Adipocyte (in vitro differentiated cells): ENCODE measurements around the gene MTMR3.

Experiments
- DNase-seq: peaks from one replicate; pipeline ENCODE4 v3.0.0-alpha.2; 2015; ENCODE audit warnings: low read depth
- H3K27me3 ChIP-seq: replicated peaks from 2 replicates; pipeline ENCODE4 v1.7.0; 2013; ENCODE audit warnings: mild to moderate bottlenecking, low read length, moderate library complexity; ENCODE audit not compliant: control insufficient read depth, insufficient read depth
- H3K36me3 ChIP-seq: 2 replicates; pipeline ENCODE4 v1.7.0; 2013; ENCODE audit warnings: low read length, mild to moderate bottlenecking, moderate library complexity; ENCODE audit not compliant: control insufficient read depth, insufficient read depth, severe bottlenecking
- H3K4me1 ChIP-seq: 2 replicates; pipeline ENCODE4 v1.7.0; 2013; ENCODE audit warnings: mild to moderate bottlenecking, low read length, moderate library complexity; ENCODE audit not compliant: control insufficient read depth, insufficient read depth
- H3K4me3 ChIP-seq: 2 replicates; pipeline ENCODE4 v1.7.0; 2013; ENCODE audit warnings: mild to moderate bottlenecking, low read length, moderate library complexity
- H3K9ac ChIP-seq: 2 replicates; pipeline ENCODE4 v1.7.0; 2013; ENCODE audit warnings: mild to moderate bottlenecking, low read length, moderate library complexity
- H3K9me3 ChIP-seq: 2 replicates; pipeline ENCODE4 v1.7.0; 2013; ENCODE audit warnings: mild to moderate bottlenecking, low read length, moderate library complexity; ENCODE audit not compliant: control insufficient read depth

The MTMR3 gene

DNA sequence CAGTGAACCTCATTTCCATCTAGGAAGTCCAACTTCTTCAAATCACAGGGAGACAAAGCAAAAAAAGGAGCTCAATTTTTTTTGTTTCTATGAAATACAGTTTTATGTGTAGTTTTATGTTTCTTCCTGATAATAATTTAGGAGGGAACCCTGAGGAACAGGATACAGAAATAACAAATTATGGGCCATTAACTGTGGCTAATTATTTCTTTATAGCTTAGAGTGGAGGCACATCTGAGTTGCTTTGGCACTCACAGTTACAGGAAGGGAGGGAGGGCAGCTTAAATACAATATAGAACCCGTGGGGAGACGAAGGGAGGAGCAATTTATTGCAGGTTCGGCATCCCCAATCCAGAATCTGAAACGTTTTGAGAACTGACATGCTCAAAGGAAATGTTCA is 160.2 kb downstream of the MTMR3 start:
- no peaks in the 10 kb centered on the region for H3K27me3 ChIP-seq
- H3K9ac ChIP-seq, result no peak overlapping the region
- no peak overlapping the region for H3K4me3 ChIP-seq
- no peak for DNase-seq
- no peaks in the 10 kb centered on the region for H3K9me3 ChIP-seq
- no peaks in the 10 kb centered on the region for H3K36me3 ChIP-seq
- H3K4me1 ChIP-seq, result peaks cover 25% of the 10 kb centered on the region

DNA sequence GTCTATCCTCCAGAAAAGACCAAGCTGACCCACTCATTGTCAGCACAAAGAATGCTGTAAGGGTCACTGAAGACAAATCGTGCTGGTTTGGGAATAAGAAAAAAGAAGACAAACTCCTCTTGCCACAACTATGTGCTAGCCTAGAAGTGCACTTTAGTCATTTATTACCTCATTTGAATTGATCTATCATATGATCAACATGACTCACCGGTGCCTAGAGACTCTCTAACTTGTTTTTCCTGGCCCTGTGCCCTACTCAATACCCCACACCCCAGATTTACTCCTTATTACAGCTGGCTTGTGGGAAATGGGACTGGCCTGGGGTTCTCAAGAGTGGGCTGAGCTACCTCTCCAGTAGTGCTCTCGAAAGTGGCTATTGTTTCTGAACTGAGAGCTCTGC is 161.4 kb downstream of the MTMR3 start:
- H3K9ac ChIP-seq, result no peak overlapping the region
- no peaks in the 10 kb centered on the region for H3K9me3 ChIP-seq
- DNase-seq, result peak; percentile 87
- peaks cover 19% of the 10 kb centered on the region for H3K4me1 ChIP-seq
- no peaks in the 10 kb centered on the region for H3K27me3 ChIP-seq
- no peaks in the 10 kb centered on the region for H3K36me3 ChIP-seq
- H3K4me3 ChIP-seq, result no peak overlapping the region

DNA sequence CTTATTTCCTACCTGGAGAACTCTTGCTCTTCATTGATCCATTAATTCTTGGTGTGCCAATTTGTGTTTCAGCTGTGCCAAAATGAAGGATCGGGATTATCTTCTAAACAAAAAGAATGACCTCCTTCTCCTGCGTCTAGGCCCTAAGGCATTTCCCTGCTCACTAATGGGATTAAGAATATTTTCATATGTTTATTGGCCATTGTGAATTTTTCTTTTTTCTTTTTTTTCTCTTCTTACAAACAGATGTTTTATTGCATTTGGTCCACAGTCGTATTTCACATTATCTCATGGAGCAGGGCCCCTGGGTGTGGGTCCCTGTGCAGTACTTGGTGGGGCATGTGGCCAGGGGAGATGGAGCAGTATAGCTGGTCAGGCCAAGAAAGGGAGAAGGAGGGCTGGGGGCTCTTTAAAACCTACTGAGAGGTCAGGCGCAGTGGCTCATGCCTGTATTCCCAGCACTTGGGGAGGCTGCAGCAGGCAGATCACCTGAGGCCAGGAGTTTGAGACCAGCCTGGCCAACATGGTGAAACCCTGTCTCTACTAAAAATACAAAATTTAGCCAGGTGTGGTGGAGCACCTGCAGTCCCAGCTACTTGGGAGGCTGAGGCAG is 162.0 kb downstream of the MTMR3 start:
- no peak for DNase-seq

DNA sequence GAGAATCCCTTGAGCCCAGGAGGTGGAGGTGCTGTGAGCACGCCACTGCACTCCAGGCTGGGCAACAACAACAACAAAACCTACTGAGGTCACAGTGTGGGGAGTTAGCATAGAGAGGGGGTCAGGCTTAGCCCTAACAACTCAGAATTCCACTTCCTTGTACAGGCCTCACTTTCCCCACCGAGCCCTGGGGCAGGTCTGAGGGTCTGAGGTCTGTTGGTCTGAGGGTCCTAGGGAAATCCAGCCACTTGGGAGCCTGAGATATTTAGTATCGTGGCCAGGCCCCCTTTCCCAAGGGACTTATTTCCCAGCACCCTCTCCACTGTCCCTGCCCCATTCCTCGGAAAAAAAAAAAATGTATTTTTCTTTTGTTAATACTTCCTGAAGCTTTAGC is 162.5 kb downstream of the MTMR3 start:
- no peaks in the 10 kb centered on the region for H3K27me3 ChIP-seq
- DNase-seq, result no peak
- peaks cover 19% of the 10 kb centered on the region for H3K4me1 ChIP-seq

More for the DNA sequence above, 162.0 kb downstream of the MTMR3 start:
- H3K4me1 ChIP-seq, result peaks cover 19% of the 10 kb centered on the region
- H3K4me3 ChIP-seq, result no peak overlapping the region
- no peaks in the 10 kb centered on the region for H3K27me3 ChIP-seq
- no peak overlapping the region for H3K9ac ChIP-seq
- H3K36me3 ChIP-seq, result no peaks in the 10 kb centered on the region
- H3K9me3 ChIP-seq, result no peaks in the 10 kb centered on the region

DNA sequence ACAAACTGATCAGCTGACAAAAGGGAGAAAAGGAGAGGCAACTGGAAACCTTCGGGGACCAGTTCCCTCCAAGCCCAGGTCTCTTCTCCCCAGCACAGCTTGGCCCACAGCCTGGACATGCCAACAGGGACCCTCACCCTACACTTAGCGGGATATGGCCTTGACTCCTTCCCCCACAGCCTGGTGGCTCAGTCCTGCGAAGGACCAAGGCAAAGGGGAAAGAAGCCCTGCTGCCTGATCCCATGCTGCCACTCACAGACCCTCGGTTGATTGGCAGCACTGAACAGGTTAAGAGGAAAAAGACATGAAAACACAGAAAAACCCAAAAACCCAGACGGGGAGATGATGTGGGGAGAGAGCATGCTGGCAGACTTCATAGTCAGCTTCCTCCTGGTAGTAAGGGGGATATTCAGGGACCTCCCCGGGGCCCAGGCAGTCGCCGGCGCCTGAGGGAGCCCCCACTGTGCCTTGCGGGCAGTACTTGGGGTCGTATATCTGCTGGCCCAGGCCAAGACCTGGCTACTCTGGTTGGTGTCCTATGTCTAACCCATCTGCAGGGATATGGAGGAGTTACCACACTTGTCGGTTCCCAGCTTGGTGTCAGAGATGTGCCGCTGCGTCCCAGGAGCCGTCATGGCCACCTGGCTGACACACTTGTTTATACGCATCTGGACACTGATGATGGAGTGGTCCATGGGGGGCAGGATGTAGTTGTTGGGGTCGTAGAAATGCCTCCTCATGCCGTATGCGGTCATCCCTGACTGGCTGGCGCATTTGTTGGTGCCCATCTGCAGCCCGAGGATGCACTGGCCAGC is 163.1 kb downstream of the MTMR3 start:
- Histone ChIP-seq H3K9me3 (no peaks in the 10 kb centered on the region), H3K4me3 (no peak overlapping the region), H3K27me3 (no peaks in the 10 kb centered on the region), H3K4me1 (peaks cover 19% of the 10 kb centered on the region), H3K36me3 (no peaks in the 10 kb centered on the region), H3K9ac (no peak overlapping the region)
- no peak for DNase-seq

More for the DNA sequence above, 162.5 kb downstream of the MTMR3 start:
- Histone ChIP-seq H3K9ac (no peak overlapping the region), H3K4me3 (no peak overlapping the region), H3K9me3 (no peaks in the 10 kb centered on the region), H3K36me3 (no peaks in the 10 kb centered on the region)

DNA sequence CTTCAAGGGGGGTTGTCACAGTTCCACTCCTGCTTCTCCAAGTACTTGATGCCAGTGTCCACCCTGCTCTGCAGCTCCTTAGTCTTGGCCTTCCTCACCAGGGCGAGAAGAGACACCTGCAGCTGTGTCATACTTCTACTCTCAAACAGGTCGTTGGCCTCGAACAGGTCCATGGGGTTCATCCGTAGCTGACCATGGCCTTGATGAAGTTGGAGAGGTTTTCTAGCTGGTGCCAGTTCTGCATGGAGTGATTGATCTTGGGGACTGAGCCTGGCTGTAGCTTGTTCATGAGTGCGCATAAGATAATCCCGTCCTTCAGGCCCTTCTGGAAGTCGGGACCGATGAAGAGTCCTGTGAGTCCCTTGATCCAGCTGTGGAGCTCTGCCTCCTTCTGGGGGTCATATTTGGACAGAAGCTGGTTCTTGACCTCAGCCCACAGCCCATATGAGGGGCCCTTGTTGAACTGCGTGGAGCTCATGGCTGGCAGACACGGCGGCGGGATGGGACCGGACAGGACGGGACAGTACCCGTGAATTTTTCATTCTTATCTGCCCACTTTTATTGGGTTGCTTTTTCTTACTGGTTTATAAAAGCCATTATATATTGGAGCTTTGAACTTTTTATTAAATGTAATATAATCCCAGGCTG is 163.9 kb downstream of the MTMR3 start:
- no peak overlapping the region for H3K9ac ChIP-seq
- H3K4me1 ChIP-seq, result peaks cover 19% of the 10 kb centered on the region
- no peak for DNase-seq
- no peaks in the 10 kb centered on the region for H3K36me3 ChIP-seq
- H3K27me3 ChIP-seq, result no peaks in the 10 kb centered on the region
- no peak overlapping the region for H3K4me3 ChIP-seq
- H3K9me3 ChIP-seq, result no peaks in the 10 kb centered on the region

DNA sequence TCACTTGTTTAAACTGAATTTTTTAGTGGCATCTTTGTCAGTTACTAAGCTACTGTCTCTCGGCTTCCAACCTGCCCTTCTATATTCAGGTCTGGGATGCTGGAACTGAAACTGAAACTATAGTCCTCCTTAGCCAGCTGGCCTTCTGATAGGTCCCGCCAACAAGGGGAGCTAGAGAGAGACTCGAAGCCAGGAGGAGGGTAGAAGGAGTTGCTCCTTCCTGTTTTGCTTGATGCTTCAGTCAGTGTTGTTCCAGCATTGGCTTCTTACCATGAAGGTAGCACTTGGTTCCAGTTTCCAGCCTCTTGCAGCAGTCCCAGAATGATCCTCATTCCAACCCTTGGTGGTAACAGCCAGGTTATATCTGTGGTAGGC is 164.4 kb downstream of the MTMR3 start:
- no peaks in the 10 kb centered on the region for H3K36me3 ChIP-seq
- no peak for DNase-seq
- H3K9ac ChIP-seq, result no peak overlapping the region
- H3K27me3 ChIP-seq, result no peaks in the 10 kb centered on the region
- no peaks in the 10 kb centered on the region for H3K9me3 ChIP-seq
- H3K4me3 ChIP-seq, result no peak overlapping the region
- peaks cover 19% of the 10 kb centered on the region for H3K4me1 ChIP-seq

DNA sequence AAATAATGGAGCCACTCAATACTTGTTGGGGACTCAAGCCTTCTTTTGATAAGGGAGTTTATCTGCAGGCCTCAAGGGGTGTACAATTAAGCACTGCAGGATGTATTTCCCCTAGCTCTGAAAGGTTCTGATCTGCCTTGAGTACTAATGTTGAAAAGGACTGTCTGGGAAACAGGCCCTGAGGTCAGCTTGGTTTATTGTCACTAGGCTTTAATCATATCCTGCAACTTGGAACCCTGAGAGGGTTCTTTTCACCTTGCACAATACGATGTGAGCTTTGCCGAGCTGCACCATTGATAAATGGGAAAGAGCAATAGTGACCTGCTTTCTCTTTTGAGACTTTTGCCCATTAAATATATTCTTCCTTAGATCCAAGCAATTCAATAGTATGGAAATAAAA is 165.7 kb downstream of the MTMR3 start:
- Histone ChIP-seq H3K9ac (no peak overlapping the region), H3K4me1 (peaks cover 15% of the 10 kb centered on the region), H3K4me3 (no peak overlapping the region), H3K9me3 (no peaks in the 10 kb centered on the region), H3K27me3 (no peaks in the 10 kb centered on the region), H3K36me3 (no peaks in the 10 kb centered on the region)
- DNase-seq, result no peak

DNA sequence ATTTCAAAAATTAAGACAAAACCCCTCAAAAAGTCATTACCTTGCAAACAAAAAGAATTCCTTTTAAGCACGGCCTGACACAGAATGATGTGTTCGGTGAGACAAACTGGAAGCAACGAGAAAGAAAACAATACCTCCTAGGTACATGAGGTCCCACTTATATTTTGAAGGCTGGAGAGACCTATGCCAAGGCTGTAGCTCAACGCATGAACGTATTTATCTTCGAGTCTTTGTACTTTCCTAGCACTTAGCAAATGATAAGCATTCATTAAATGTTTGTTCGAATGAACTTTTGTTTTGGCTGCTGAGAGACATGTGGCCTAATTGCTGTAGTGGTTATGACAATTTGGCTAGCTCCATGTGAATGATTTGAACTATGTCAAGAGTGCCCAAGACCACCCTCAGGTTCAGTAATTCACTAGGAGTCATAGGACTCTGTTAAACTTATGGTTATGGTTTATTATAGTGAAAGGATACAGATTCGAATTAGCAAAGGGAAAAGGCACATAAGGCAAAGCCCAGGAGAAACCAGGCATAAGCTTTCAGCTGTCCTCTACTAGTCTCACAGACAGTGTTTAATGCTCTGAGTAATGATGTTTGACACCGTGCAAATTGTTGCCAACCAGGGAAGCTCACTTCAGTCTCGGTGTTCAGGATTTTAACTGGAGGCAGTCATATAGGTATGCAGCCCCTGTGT is 171.2 kb downstream of the MTMR3 start:
- Histone ChIP-seq H3K4me1 (peaks cover 27% of the 10 kb centered on the region), H3K36me3 (no peaks in the 10 kb centered on the region), H3K9me3 (no peaks in the 10 kb centered on the region), H3K4me3 (no peak overlapping the region), H3K27me3 (no peaks in the 10 kb centered on the region), H3K9ac (no peak overlapping the region)
- DNase-seq, result no peak

DNA sequence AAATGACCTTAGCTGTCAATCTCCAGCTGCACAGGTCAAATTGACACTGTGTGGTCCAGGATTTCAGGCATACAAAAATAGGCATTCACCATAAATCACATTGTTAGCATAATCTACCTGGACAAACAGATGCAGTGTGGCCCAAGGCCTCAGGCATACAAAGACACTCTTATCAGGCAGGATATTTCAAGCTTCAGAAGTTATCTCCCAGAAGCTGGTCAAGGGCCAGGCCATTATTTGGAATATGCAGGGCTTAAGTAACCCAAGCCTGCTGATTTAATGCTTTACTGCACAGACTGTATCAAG is 171.7 kb downstream of the MTMR3 start:
- Histone ChIP-seq H3K4me3 (no peak overlapping the region), H3K9ac (no peak overlapping the region), H3K36me3 (no peaks in the 10 kb centered on the region), H3K27me3 (no peaks in the 10 kb centered on the region), H3K4me1 (peaks cover 27% of the 10 kb centered on the region), H3K9me3 (no peaks in the 10 kb centered on the region)
- DNase-seq, result no peak

DNA sequence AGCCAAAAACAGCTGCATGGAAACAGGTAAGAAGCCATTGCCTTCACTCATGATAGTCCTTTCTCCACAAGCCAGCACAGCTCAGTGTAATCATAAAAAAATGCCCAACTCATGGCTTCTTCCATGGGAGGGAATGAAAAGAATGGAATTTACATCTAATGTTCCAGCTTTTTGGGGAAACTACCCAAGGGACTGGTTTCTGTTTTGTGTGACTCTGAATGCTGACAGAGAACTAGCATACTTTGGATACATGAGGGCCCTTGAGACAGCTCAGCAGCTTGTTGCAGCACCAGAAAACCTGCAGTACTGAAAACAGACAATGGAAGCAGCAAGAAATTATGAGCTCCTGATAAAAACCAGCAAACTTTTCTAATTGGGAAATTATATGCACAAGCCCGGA is 173.0 kb downstream of the MTMR3 start:
- Histone ChIP-seq H3K36me3 (no peaks in the 10 kb centered on the region), H3K9me3 (no peaks in the 10 kb centered on the region), H3K4me1 (peaks cover 27% of the 10 kb centered on the region), H3K27me3 (no peaks in the 10 kb centered on the region), H3K4me3 (no peak overlapping the region), H3K9ac (peak overlapping the region; percentile 50)
- peak; percentile 47 for DNase-seq
